IMR-90 (cell line): ENCODE measurements around the gene FUS. TPM values are rescaled to one million over a fixed set of nuclear protein-coding genes. Genes with fewer than 3 reads are reported as not detected.

Source experiments
- ATAC-seq: fragments of 200-7000 bp; cut with Tn5 transposase; 2 replicates; pipeline ENCODE4 v1.9.1; 2020; ENCODE audit warnings: low read depth, mild to moderate bottlenecking, moderate library complexity
- BruUV-seq: library from RNA; stranded (reverse); fragments of 400-500 nt; replicated peaks from 2 replicates; lab custom pipeline; 2021; lab: Mats Ljungman, UMichigan
- CTCF ChIA-PET: fragments of 300-600 bp; formaldehyde crosslinking; extraction: SDS; loops from one replicate; lab custom pipeline; 2021; ENCODE audit warnings: antibody characterized with exemption; lab: Yijun Ruan, JAX
- POLR2A ChIA-PET: fragments of 300-600 bp; sonication (Branson Sonifier 250); formaldehyde crosslinking; loops from one replicate; lab custom pipeline; 2022; ENCODE audit warnings: antibody characterized with exemption; ENCODE audit not compliant: unreplicated experiment; lab: Charles Lee
- DNase-seq: peaks from one replicate; pipeline ENCODE4 v3.0.0; 2013
- H2AFZ ChIP-seq: replicated peaks from 2 replicates; pipeline ENCODE3; 2013; ENCODE audit warnings: low read length, mild to moderate bottlenecking; ENCODE audit not compliant: poor library complexity
- H2AK5ac ChIP-seq: 2 replicates; pipeline ENCODE4 v1.6.1; 2013; ENCODE audit warnings: low read depth, low read length, inconsistent platforms
- H2AK9ac ChIP-seq: replicated peaks from 2 replicates; pipeline ENCODE3; 2013; ENCODE audit warnings: mild to moderate bottlenecking, low read depth, low read length, moderate library complexity; ENCODE audit not compliant: poor library complexity
- H2BK120ac ChIP-seq: 2 replicates; pipeline ENCODE4 v1.6.1; 2013; ENCODE audit warnings: low read depth, low read length, inconsistent platforms
- H2BK15ac ChIP-seq: 3 replicates; pipeline ENCODE4 v1.6.1; 2013; ENCODE audit warnings: low read depth, low read length, inconsistent platforms
- H2BK20ac ChIP-seq: 2 replicates; pipeline ENCODE4 v1.6.1; 2013; ENCODE audit warnings: low read depth, mild to moderate bottlenecking, inconsistent platforms, low read length, moderate library complexity
- H2BK5ac ChIP-seq: 2 replicates; pipeline ENCODE4 v1.6.1; 2013; ENCODE audit warnings: mild to moderate bottlenecking, low read depth, low read length, inconsistent platforms; ENCODE audit not compliant: poor library complexity, severe bottlenecking
- H3K14ac ChIP-seq: replicated peaks from 2 replicates; pipeline ENCODE4 v1.6.1; 2013; ENCODE audit warnings: low read depth, low read length, inconsistent platforms
- H3K18ac ChIP-seq: 2 replicates; pipeline ENCODE4 v1.6.1; 2013; ENCODE audit warnings: low read depth, low read length, control low read depth
- H3K23ac ChIP-seq: 2 replicates; pipeline ENCODE4 v1.6.1; 2013; ENCODE audit warnings: low read depth, low read length, inconsistent platforms
- H3K27ac ChIP-seq: 2 replicates; pipeline ENCODE4 v1.5.1; 2013; ENCODE audit warnings: mild to moderate bottlenecking, control low read depth, low read length; ENCODE audit not compliant: insufficient read depth
- H3K27me3 ChIP-seq: 2 replicates; pipeline ENCODE4 v1.6.1; 2013; ENCODE audit warnings: low read length; ENCODE audit not compliant: control insufficient read depth, insufficient read depth
- H3K36me3 ChIP-seq: 2 replicates; pipeline ENCODE4 v1.6.1; 2013; ENCODE audit warnings: low read length, mixed read lengths; ENCODE audit not compliant: control insufficient read depth, insufficient read depth
- H3K4ac ChIP-seq: 2 replicates; pipeline ENCODE4 v1.6.1; 2013; ENCODE audit warnings: low read depth, low read length, inconsistent platforms
- H3K4me1 ChIP-seq: 2 replicates; pipeline ENCODE4 v1.6.1; 2013; ENCODE audit warnings: low read length, mixed read lengths; ENCODE audit not compliant: control insufficient read depth, insufficient read depth
- H3K4me2 ChIP-seq: 2 replicates; pipeline ENCODE4 v1.6.1; 2013; ENCODE audit warnings: low read depth, mild to moderate bottlenecking, control low read depth, low read length, moderate library complexity
- H3K4me3 ChIP-seq: 2 replicates; pipeline ENCODE4 v1.5.1; 2013; ENCODE audit warnings: low read depth, mild to moderate bottlenecking, control low read depth, low read length, moderate library complexity; ENCODE audit not compliant: insufficient read depth
- H3K56ac ChIP-seq: 2 replicates; pipeline ENCODE4 v1.6.1; 2013; ENCODE audit warnings: low read length, inconsistent platforms; ENCODE audit not compliant: insufficient read depth; ENCODE audit errors: extremely low read depth
- H3K79me1 ChIP-seq, 2 experiments: 2 replicates each; pipeline ENCODE4 v1.6.1; 2013; ENCODE audit warnings: low read length in 2 of 2, inconsistent platforms in 1 of 2, low read depth in 1 of 2
- H3K9ac ChIP-seq: 2 replicates; pipeline ENCODE4 v1.6.1; 2013; ENCODE audit warnings: low read depth, low read length, control low read depth
- H3K9me1 ChIP-seq: 2 replicates; pipeline ENCODE4 v1.6.1; 2013; ENCODE audit warnings: low read length, inconsistent platforms; ENCODE audit not compliant: insufficient read depth
- H3K9me3 ChIP-seq: 2 replicates; pipeline ENCODE4 v1.6.1; 2013; ENCODE audit warnings: low read length; ENCODE audit not compliant: control insufficient read depth, insufficient read depth
- H4K20me1 ChIP-seq: 2 replicates; pipeline ENCODE4 v1.6.1; 2013; ENCODE audit warnings: low read length, inconsistent platforms; ENCODE audit not compliant: insufficient read depth
- H4K5ac ChIP-seq: 2 replicates; pipeline ENCODE4 v1.6.1; 2013; ENCODE audit warnings: mild to moderate bottlenecking, low read depth, low read length, control low read depth
- H4K8ac ChIP-seq, 2 experiments: 2 replicates each; pipeline ENCODE4 v1.6.1; 2013; ENCODE audit warnings: low read depth in 2 of 2, low read length in 2 of 2, control low read depth in 1 of 2, inconsistent platforms in 1 of 2
- H4K91ac ChIP-seq: 2 replicates; pipeline ENCODE4 v1.6.1; 2013; ENCODE audit warnings: low read depth, low read length, inconsistent platforms; ENCODE audit not compliant: insufficient read depth
- CEBPB ChIP-seq: IDR thresholded peaks from 2 replicates; pipeline ENCODE4 v1.6.1; 2012; ENCODE audit warnings: low read depth, low read length, improper control_type of control experiment
- ELK1 ChIP-seq: fragments of 150-350 bp; IDR thresholded peaks from 2 replicates; pipeline ENCODE4 v1.6.1; 2016; ENCODE audit warnings: low read depth, mild to moderate bottlenecking, low read length, moderate library complexity, borderline replicate concordance
- MAFK ChIP-seq: IDR thresholded peaks from 2 replicates; pipeline ENCODE4 v1.6.1; 2012; ENCODE audit warnings: low read depth, low read length, improper control_type of control experiment
- MAZ ChIP-seq: IDR thresholded peaks from 2 replicates; pipeline ENCODE4 v1.6.1; 2012; ENCODE audit warnings: low read depth, mild to moderate bottlenecking, low read length, improper control_type of control experiment, moderate library complexity, borderline replicate concordance
- MXI1 ChIP-seq: IDR thresholded peaks from 2 replicates; pipeline ENCODE4 v1.6.1; 2012; ENCODE audit warnings: low read depth, mild to moderate bottlenecking, low read length, moderate library complexity, borderline replicate concordance
- NFE2L2 ChIP-seq: fragments of 150-350 bp; IDR thresholded peaks from 2 replicates; pipeline ENCODE4 v1.6.1; 2016; ENCODE audit warnings: low read depth, mild to moderate bottlenecking, low read length
- RCOR1 ChIP-seq: IDR thresholded peaks from 2 replicates; pipeline ENCODE4 v1.6.1; 2012; ENCODE audit warnings: mild to moderate bottlenecking, low read length, improper control_type of control experiment; ENCODE audit not compliant: insufficient replicate concordance
- SMC3 ChIP-seq: fragments of 150-350 bp; IDR thresholded peaks from 2 replicates; pipeline ENCODE4 v1.6.1; 2016; ENCODE audit warnings: low read depth, mild to moderate bottlenecking, antibody characterized with exemption, low read length, moderate library complexity
- whole genome bisulfite sequencing, 2 experiments: methylation state at CpG; one replicate each; pipeline versions ENCODE4 v1.1.5 to v1.1.7; 2013; ENCODE audit warnings: missing lambda C conversion rate in 2 of 2; ENCODE audit not compliant: insufficient read length in 1 of 2; ENCODE audit errors: extremely low coverage in 2 of 2; 5-methylcytosine and 5-hydroxymethylcytosine counted together
- dilution Hi-C: fragments of 300-500 bp; cut with HindIII; formaldehyde crosslinking; loops from one replicate; pipeline ENCODE4 v1.14.3; 2018; ENCODE audit warnings: low sequenced_read_pairs; ENCODE audit not compliant: unreplicated experiment
- in situ Hi-C: fragments of 300-500 bp; cut with MboI; formaldehyde crosslinking; loops from 3 replicates; pipeline ENCODE4 v1.14.3; 2019; ENCODE audit warnings: low sequenced_read_pairs, inconsistent platforms, mixed read lengths
- intact Hi-C: fragments of 100-400 bp; cut with micrococcal nuclease; formaldehyde crosslinking; loops from 2 replicates; pipeline ENCODE4 v1.10.0; 2022
- polyA plus RNA-seq, 3 experiments: library from polyadenylated mRNA; depleted of rRNA; stranded (reverse); fragments of >200 nt; gene quantifications; 2 replicates each; pipeline ENCODE4 v1.2.3, GENCODE V29; 2012; ENCODE audit warnings: low replicate concordance in 1 of 3
- total RNA-seq: library from RNA; depleted of rRNA; stranded (reverse); fragments of >200 nt; gene quantifications from 2 replicates; pipeline ENCODE4 v1.2.3, GENCODE V29; 2012
- TF ChIP-seq, protein P1 (sequence below): conservative IDR thresholded peaks from 2 replicates; pipeline ENCODE4 v1.5.1; 2012; ENCODE audit warnings: mild to moderate bottlenecking, low read depth, low read length, improper control_type of control experiment

Gene FUS
- total and polyA plus RNA-seq, 2 of the 4 experiments (the other 2 are of a cell fraction), result 42.8 to 340 TPM

DNA sequence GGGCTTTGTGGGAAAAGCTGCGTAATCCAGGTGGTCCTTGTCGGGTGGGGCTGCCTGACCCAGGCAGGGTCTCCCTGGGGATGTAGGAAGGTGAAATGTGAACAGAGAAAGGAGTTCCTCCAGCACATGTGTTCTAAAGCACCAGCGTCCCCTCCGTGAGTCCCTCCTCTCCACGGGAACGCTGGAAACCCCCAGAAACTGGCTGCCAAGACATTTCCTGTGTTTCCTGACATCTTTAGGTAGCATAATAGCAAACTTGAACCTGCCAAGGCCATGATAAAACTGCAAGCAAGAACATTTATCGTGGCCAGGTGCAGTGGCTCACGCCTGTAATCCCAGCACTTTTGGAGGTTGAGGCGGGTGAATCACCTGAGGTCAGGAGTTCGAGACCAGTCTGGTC is 49.6 kb downstream of the FUS start:
- Histone ChIP-seq H3K4ac (no peak overlapping the region), H2BK15ac (no peak overlapping the region), H2BK5ac (no peak overlapping the region), H3K23ac (no peak overlapping the region), H3K56ac (no peak overlapping the region), H2AK9ac (no peak overlapping the region), H4K5ac (no peak overlapping the region), H2AK5ac (no peak overlapping the region), H2BK120ac (no peak overlapping the region), H3K27ac (no peak overlapping the region), H3K36me3 (no peaks in the 10 kb centered on the region), H3K79me1 (no peaks in the 10 kb centered on the region), H3K18ac (no peak overlapping the region), H3K9me3 (no peaks in the 10 kb centered on the region), H4K8ac (no peak overlapping the region), H4K91ac (no peak overlapping the region), H3K9me1 (no peaks in the 10 kb centered on the region), H3K4me3 (no peak overlapping the region), H3K9ac (no peak overlapping the region), H2BK20ac (no peak overlapping the region), H2AFZ (no peak overlapping the region), H3K14ac (no peak overlapping the region), H3K27me3 (peaks cover 3% of the 10 kb centered on the region; the same call in 1 of the 2 replicates), H3K4me1 (no peaks in the 10 kb centered on the region), H4K20me1 (no peaks in the 10 kb centered on the region), H3K4me2 (no peak overlapping the region)
- POLR2A ChIA-PET, result no interaction called here
- BruUV-seq, result no TSS peak
- no peak for DNase-seq
- dilution Hi-C loops (no loop called here), in situ Hi-C loops (no loop called here), intact Hi-C loops (no loop called here)
- CTCF ChIA-PET, result no interaction called here
- no peak for ATAC-seq
- TF ChIP-seq MXI1 (no peak), MAZ (no peak), RCOR1 (no peak), ELK1 (no peak), MAFK (no peak), NFE2L2 (no peak), SMC3 (no peak), CEBPB (no peak)
- TF ChIP-seq, protein P1, sequence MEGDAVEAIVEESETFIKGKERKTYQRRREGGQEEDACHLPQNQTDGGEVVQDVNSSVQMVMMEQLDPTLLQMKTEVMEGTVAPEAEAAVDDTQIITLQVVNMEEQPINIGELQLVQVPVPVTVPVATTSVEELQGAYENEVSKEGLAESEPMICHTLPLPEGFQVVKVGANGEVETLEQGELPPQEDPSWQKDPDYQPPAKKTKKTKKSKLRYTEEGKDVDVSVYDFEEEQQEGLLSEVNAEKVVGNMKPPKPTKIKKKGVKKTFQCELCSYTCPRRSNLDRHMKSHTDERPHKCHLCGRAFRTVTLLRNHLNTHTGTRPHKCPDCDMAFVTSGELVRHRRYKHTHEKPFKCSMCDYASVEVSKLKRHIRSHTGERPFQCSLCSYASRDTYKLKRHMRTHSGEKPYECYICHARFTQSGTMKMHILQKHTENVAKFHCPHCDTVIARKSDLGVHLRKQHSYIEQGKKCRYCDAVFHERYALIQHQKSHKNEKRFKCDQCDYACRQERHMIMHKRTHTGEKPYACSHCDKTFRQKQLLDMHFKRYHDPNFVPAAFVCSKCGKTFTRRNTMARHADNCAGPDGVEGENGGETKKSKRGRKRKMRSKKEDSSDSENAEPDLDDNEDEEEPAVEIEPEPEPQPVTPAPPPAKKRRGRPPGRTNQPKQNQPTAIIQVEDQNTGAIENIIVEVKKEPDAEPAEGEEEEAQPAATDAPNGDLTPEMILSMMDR, result no peak
- 80% methylated on average over 2 of the region's 10 CpGs; no CpG with 5 or more reads in 1 of the 2 experiments for WGBS, 2 experiments
